GM10266 (cell line): ENCODE results near the gene RLN3.

Experiments
- DNase-seq: peaks from one replicate; pipeline ENCODE4 v3.0.0; 2012; ENCODE audit errors: extremely low spot score
- TF ChIP-seq, protein P1 (sequence below): IDR thresholded peaks from 2 replicates; pipeline ENCODE4 v1.5.1; 2012; ENCODE audit warnings: mild to moderate bottlenecking, low read depth; ENCODE audit not compliant: control insufficient read depth, insufficient read depth; ENCODE audit errors: missing control alignments

Gene RLN3, protein sequence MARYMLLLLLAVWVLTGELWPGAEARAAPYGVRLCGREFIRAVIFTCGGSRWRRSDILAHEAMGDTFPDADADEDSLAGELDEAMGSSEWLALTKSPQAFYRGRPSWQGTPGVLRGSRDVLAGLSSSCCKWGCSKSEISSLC

DNA sequence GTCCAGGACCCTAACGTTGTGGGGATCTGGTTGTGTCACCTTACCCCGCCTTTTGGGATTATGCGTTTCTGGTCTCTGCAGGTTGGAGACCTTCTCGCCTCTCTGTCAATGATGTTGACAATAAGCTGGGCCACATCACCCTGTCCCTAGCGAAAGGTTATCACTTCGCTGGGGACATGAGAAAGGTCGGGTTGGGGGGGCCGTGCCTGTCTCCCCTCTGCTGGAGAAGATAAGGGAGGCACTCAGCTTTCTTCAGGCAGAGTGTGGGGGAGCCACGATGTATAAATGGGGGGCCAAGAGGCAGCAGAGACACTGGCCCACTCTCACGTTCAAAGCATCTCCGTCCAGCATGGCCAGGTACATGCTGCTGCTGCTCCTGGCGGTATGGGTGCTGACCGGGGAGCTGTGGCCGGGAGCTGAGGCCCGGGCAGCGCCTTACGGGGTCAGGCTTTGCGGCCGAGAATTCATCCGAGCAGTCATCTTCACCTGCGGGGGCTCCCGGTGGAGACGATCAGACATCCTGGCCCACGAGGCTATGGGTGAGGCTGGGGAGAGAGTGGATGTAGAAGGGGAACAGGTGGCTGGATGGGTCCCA lies at the start of gene RLN3:
Gene RLN3 (plus strand): TSS at position 293 of the 595 bp plus-strand sequence. CDS start 57 bp downstream, at position 350.
- TF ChIP-seq, protein P1, sequence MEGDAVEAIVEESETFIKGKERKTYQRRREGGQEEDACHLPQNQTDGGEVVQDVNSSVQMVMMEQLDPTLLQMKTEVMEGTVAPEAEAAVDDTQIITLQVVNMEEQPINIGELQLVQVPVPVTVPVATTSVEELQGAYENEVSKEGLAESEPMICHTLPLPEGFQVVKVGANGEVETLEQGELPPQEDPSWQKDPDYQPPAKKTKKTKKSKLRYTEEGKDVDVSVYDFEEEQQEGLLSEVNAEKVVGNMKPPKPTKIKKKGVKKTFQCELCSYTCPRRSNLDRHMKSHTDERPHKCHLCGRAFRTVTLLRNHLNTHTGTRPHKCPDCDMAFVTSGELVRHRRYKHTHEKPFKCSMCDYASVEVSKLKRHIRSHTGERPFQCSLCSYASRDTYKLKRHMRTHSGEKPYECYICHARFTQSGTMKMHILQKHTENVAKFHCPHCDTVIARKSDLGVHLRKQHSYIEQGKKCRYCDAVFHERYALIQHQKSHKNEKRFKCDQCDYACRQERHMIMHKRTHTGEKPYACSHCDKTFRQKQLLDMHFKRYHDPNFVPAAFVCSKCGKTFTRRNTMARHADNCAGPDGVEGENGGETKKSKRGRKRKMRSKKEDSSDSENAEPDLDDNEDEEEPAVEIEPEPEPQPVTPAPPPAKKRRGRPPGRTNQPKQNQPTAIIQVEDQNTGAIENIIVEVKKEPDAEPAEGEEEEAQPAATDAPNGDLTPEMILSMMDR, result no peak
- no peak for DNase-seq

DNA sequence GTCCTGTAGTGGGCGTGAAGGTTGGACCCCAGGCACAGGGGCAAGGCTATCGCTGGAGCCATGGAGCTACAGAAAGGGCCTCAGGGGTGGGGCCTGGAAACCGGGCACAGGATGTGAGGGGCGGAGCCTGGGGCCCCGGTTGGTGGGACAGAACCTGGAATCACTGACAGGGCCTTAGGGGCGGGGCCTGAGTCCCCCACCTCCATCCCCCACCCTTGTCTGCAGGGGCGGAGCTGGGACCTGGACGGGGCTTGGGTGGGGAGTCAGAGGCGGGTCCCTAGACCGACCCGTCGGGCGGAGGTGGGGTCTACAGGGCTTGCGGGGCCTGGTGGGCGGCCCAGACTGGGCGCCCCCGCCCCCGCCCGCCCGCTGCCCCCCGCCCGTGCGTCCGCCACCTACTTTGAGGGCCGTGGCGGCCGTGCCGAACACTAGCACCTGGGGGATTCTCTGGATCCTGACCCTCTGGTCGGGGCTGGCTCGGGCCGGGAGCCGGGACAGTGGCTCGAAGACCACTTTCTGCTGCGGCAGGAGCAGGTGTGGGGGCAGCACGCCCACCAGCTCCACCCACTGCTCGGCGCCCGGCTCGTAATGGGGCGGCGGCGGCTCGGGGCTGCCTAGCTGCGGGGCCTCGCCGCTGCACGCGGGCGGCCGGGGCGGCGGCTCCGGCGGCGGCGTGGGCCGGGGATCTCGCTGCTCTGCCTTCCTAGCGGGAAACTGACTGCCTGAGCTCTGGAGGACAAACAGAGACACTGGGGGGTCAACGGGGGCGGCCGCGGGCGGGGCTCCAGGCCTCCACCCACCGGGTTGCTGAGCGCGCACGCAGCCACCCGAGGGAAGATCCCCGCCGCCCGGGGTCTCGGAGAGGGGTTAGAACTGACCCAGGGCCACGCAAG lies 49.4 kb upstream of the RLN3 start:
- DNase-seq, result no peak
- TF ChIP-seq, protein P1, result no peak

DNA sequence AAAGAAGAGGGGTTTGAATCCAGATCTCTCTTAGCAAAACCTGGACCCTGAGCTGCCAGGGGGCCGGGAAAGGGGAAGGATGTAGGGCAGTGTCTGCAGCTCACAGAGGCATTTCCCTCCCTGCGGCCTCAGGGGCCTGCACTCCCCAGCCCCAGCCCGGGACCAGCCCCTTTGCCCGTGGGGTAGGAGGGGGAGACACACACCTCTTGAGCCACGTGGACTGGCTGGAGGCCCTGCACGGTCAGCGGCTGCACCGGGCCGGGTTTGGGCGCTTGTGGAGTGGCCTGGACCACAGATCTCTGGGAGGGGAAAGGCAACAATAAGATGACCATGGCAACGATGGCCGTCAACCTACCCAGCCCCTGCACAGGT lies 48.7 kb upstream of the RLN3 start:
- TF ChIP-seq, protein P1, result no peak
- no peak for DNase-seq

DNA sequence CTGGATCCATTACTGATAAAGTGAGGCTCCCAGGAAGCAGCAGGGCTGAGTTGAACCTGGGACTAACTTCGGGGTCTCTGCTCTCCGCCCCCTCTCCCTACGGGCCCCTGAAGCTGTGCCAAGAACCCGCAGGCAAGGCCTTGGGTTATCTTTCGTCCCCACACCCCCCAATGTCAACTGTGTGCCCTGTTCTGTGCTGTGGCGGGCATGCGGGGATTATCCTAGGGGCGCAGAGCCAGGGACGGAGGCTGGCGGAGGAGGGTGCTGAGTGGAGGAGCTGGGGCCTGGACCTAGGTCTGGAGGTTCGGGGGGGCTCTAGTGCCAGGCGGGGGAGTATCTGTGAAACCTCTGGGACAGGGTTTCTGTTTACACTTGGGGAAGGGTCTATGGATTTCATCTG lies 48.3 kb upstream of the RLN3 start:
- TF ChIP-seq, protein P1, result no peak
- DNase-seq, result no peak

DNA sequence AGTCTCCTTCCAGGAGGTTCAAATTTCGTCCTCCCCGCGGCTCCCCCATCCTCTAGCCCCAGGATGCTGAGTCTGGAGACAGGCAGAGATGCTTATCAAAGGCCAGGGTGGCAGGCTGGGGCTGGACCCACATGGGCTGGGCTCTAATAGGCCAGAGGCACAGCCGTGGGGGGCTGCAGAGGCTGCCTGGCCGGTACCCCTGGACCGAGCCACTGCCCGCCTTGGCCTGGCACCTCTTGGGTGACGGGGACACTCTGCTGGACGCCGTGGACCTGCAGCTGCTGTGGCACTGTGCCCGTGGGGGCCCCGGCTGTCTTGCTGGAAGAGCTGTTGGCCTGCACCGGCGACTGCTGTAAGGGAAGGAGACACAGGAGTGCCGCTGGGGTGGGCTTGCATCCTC lies 47.6 kb upstream of the RLN3 start:
- TF ChIP-seq, protein P1, result no peak
- DNase-seq, result no peak

DNA sequence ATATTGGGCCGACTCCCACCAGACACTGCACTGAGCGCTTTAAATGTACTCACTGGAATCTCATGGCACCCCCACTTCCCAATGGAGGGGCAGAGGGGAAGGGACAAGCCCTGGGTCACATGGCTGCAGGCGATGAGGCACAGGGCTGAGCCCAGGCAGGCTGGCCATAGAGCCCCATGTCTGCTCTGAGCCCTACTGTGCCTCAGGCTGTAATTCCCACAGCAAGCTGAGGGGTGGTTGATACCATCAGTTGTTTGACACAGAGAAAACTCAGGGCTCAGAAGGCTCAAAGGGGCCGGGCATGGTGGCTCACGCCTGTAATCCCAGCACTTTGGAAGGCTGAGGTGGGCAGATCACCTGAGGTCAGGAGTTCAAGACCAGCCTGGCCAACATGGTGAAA lies 46.9 kb upstream of the RLN3 start:
- TF ChIP-seq, protein P1, result no peak
- no peak for DNase-seq

DNA sequence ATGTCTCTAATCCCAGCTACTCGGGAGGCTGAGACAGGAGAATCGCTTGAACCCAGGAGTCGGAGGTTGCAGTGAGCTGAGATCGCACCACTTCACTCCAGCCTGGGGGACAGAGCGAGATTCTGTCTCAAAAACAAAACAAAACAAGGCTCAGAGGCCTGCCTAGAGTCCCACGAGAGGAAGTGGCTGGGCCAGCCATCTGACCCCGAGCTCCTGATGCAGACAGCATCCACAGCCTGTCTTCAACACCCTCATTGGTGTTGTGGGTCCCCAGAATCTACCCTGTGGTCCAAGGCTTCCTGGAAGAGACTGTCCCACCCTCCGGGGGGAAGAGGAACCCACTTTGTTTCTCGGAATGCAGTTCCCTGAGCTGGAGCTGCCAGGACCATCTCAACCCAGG lies 46.5 kb upstream of the RLN3 start:
- no peak for DNase-seq
- TF ChIP-seq, protein P1, result no peak
